GM23248 (cell line): ENCODE measurements around the gene SMG7.

Source experiments
- EZH2 ChIP-seq: fragments of 200-600 bp; sonication (generic); IDR thresholded peaks from 2 replicates; pipeline ENCODE4 v1.6.1; 2018; ENCODE audit warnings: antibody characterized with exemption, mild to moderate bottlenecking; ENCODE audit not compliant: insufficient read depth, poor library complexity, severe bottlenecking
- EZH2phosphoT487 ChIP-seq: fragments of 200-600 bp; sonication (generic); IDR thresholded peaks from 2 replicates; pipeline ENCODE4 v1.6.1; 2018; ENCODE audit warnings: antibody characterized with exemption, moderate library complexity, mild to moderate bottlenecking, low read depth; ENCODE audit not compliant: insufficient read depth

DNA sequence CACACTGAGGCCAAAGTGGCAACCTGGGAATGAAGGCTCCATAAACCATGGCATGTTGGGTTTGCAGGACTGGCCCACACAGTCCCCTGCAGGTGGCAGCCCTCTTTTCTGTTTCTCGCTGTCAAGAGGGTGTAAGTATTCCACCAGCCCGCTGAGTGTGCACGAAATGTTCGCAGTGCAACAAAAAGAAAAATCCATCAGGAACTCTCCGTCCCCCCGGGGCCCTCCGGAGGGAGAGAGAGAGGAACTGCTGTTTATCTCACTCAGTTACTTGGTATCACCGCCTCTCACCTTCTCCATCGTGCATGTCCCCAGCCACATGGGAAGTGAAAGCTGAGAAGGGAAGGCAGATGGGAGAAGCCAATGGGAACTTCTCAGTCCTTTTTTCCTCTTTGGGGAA is 79.6 kb downstream of the SMG7 start:
- TF ChIP-seq EZH2 (no peak), EZH2phosphoT487 (no peak)
